ENCODE results near the gene GABBR2. TPM values are rescaled to one million over a fixed set of nuclear protein-coding genes. Genes with fewer than 3 reads are reported as not detected.

The GABBR2 gene
- total and polyA plus RNA-seq, 2 experiments from 2014 or later, result 0.89 to 1.3 TPM

GRCh38 chr9:98603821-98604383 is 104.8 kb downstream of the GABBR2 start:
- no peak overlapping the region for H3K4me3 ChIP-seq
- H3K36me3 Mint-ChIP-seq (ENCODE audit: low read depth), result no peaks in the 10 kb centered on the region
- H3K27me3 Mint-ChIP-seq (ENCODE audit: insufficient read depth, low read depth, poor library complexity), result peaks cover 2% of the 10 kb centered on the region
- no peaks in the 10 kb centered on the region for H3F3A ChIP-seq (replicated peaks; ENCODE audit: low read depth)
- no peak overlapping the region for H3K4me2 ChIP-seq
- no peaks in the 10 kb centered on the region for H3K36me3 ChIP-seq (ENCODE audit: insufficient read depth)
- 0 out of 2 replicates have a peak overlapping the region, but pooled peaks have one; percentile 32 for H2AFZ ChIP-seq
- H4K20me1 ChIP-seq (replicated peaks; ENCODE audit: insufficient read depth), result no peaks in the 10 kb centered on the region
- TF ChIP-seq EZH2phosphoT487 (IDR thresholded peaks at IDR 0.05; ENCODE audit: unreplicated experiment) (no peak), CREB1 (CRISPR knock-in tag; IDR thresholded peaks at IDR 0.05; ENCODE audit: low read depth) (no peak), ZNF331 (CRISPR knock-in tag; IDR thresholded peaks at IDR 0.05; ENCODE audit: low read depth) (no peak), POLR2AphosphoS5 (IDR thresholded peaks at IDR 0.05; ENCODE audit: low read depth) (no peak), STAT1 (IDR thresholded peaks at IDR 0.05; ENCODE audit: unreplicated experiment) (no peak), JUNB (IDR thresholded peaks at IDR 0.05; ENCODE audit: unreplicated experiment) (no peak), EZH2 (IDR thresholded peaks at IDR 0.05; ENCODE audit: low read depth, unreplicated experiment) (no peak), ETS1 (IDR thresholded peaks at IDR 0.05) (no peak), NANOG (IDR thresholded peaks at IDR 0.05; ENCODE audit: borderline replicate concordance) (no peak)
- no peak overlapping the region for H3K4me3 Mint-ChIP-seq
- H3K4me1 Mint-ChIP-seq, result peaks cover 15% of the 10 kb centered on the region
- H3K9me2 ChIP-seq (ENCODE audit: insufficient read depth), result no peaks in the 10 kb centered on the region
- H3K27me3 ChIP-seq (ENCODE audit: insufficient read depth), result no peaks in the 10 kb centered on the region
- DNase-seq (ENCODE audit: low spot score) (no peak), ATAC-seq (no peak)
- H3K79me2 ChIP-seq (replicated peaks; ENCODE audit: insufficient read depth), result no peaks in the 10 kb centered on the region
- H3K27ac ChIP-seq (ENCODE audit: low read depth), result no peak overlapping the region
- no peaks in the 10 kb centered on the region for H3K4me1 ChIP-seq (ENCODE audit: insufficient read depth)
- no peak overlapping the region for H3K27ac Mint-ChIP-seq
- no peaks in the 10 kb centered on the region for H3K9me3 Mint-ChIP-seq

- ATAC-seq, result no peak
- no peak overlapping the region for H3K4me2 ChIP-seq
- TF ChIP-seq STAT1 (IDR thresholded peaks at IDR 0.05; ENCODE audit: unreplicated experiment), result no peak
- TF ChIP-seq REST (IDR thresholded peaks at IDR 0.05; ENCODE audit: unreplicated experiment), result no peak
- no peak for TF ChIP-seq CREB1 (CRISPR knock-in tag; IDR thresholded peaks at IDR 0.05; ENCODE audit: low read depth)
- no peak for TF ChIP-seq ETS1 (IDR thresholded peaks at IDR 0.05)
- no peak for TF ChIP-seq JUNB (IDR thresholded peaks at IDR 0.05; ENCODE audit: unreplicated experiment)
These were observed 105.8 kb downstream of the GABBR2 start for GRCh38 chr9:98602839-98603500.

More at GRCh38 chr9:98602839-98603500, 105.8 kb downstream of the GABBR2 start:
- Histone ChIP-seq H3K4me1 (ENCODE audit: insufficient read depth) (no peaks in the 10 kb centered on the region), H3K27ac (ENCODE audit: low read depth) (no peak overlapping the region), H2AFZ (0 out of 2 replicates have a peak overlapping the region, but pooled peaks have one; percentile 32), H3K9me2 (ENCODE audit: insufficient read depth) (no peaks in the 10 kb centered on the region), H3K27me3 (ENCODE audit: insufficient read depth) (no peaks in the 10 kb centered on the region), H4K20me1 (replicated peaks; ENCODE audit: insufficient read depth) (no peaks in the 10 kb centered on the region), H3F3A (replicated peaks; ENCODE audit: low read depth) (no peaks in the 10 kb centered on the region), H3K79me2 (replicated peaks; ENCODE audit: insufficient read depth) (no peaks in the 10 kb centered on the region), H3K36me3 (ENCODE audit: insufficient read depth) (no peaks in the 10 kb centered on the region), H3K4me3 (no peak overlapping the region)
- H3K27ac Mint-ChIP-seq, result no peak overlapping the region
- DNase-seq (ENCODE audit: low spot score), result no peak
- H3K4me1 Mint-ChIP-seq, result peaks cover 15% of the 10 kb centered on the region
- H3K27me3 Mint-ChIP-seq (ENCODE audit: insufficient read depth, low read depth, poor library complexity), result peaks cover 2% of the 10 kb centered on the region
- H3K4me3 Mint-ChIP-seq, result no peak overlapping the region
- H3K9me3 Mint-ChIP-seq, result no peaks in the 10 kb centered on the region
- H3K36me3 Mint-ChIP-seq (ENCODE audit: low read depth), result no peaks in the 10 kb centered on the region

Data from GM23338 (cell line).